Measurements from ENCODE around the gene OR4F6. TPM values are rescaled to one million over a fixed set of nuclear protein-coding genes. Genes with fewer than 3 reads are reported as not detected.

Gene OR4F6
- total RNA-seq, 2 experiments from 2014 or later: not detected

- intact Hi-C loops (cut with micrococcal nuclease): no loop called here
- no peak overlapping the region for H3K4me3 Mint-ChIP-seq
- no peak for DNase-seq
- H3K27ac Mint-ChIP-seq: no peak overlapping the region
- POLR2A ChIA-PET: no interaction called here
- H3K9me3 Mint-ChIP-seq: no peaks in the 10 kb centered on the region
- H3K27me3 Mint-ChIP-seq: peaks cover 22% of the 10 kb centered on the region
- no peaks in the 10 kb centered on the region for H3K36me3 Mint-ChIP-seq
- no peaks in the 10 kb centered on the region for H3K4me1 Mint-ChIP-seq (ENCODE audit: low read depth)
- CTCF ChIA-PET: no interaction called here
Observed at GRCh38 chr15:101808201-101808600, 4.9 kb downstream of the OR4F6 start.

DNA sequence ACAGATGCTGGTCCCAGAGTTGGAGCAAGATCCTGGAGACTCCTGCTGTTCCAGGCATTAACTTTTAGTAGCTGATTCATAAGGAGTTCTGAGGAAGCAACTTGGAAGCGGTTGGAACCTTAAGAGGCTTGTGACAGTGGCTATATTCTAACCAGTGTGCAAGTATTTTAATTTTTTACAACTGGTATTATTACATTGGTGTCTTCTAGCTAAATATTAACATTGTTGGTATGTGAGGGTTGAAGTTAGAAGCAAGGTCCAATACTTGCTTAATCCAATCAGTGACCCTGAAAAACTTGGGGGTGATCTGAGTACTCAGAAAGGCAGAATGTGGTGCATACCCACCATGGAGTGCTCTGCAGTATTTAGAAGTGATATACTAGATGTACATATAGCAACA lies 7.1 kb downstream of the OR4F6 start:
- POLR2A ChIA-PET: no interaction called here
- CTCF ChIA-PET: no interaction called here
- H3K27ac Mint-ChIP-seq: no peak overlapping the region
- intact Hi-C loops (cut with micrococcal nuclease): no loop called here
- DNase-seq: no peak
- H3K4me1 Mint-ChIP-seq (ENCODE audit: low read depth): no peaks in the 10 kb centered on the region
- H3K27me3 Mint-ChIP-seq: peaks cover 25% of the 10 kb centered on the region
- no peaks in the 10 kb centered on the region for H3K36me3 Mint-ChIP-seq
- H3K4me3 Mint-ChIP-seq: no peak overlapping the region
- no peaks in the 10 kb centered on the region for H3K9me3 Mint-ChIP-seq

GRCh38 chr15:101810876-101811275 lies 7.6 kb downstream of the OR4F6 start:
- Mint-ChIP-seq H3K4me3 (no peak overlapping the region), H3K4me1 (ENCODE audit: low read depth) (no peaks in the 10 kb centered on the region), H3K27me3 (peaks cover 27% of the 10 kb centered on the region), H3K36me3 (no peaks in the 10 kb centered on the region), H3K27ac (no peak overlapping the region), H3K9me3 (no peaks in the 10 kb centered on the region)
- intact Hi-C loops (cut with micrococcal nuclease): no loop called here
- no peak for DNase-seq
- POLR2A ChIA-PET: no interaction called here
- CTCF ChIA-PET: no interaction called here

- no peak for DNase-seq
- CTCF ChIA-PET: no interaction called here
- intact Hi-C loops (cut with micrococcal nuclease): no loop called here
- Mint-ChIP-seq H3K9me3 (no peaks in the 10 kb centered on the region), H3K27me3 (peaks cover 26% of the 10 kb centered on the region), H3K36me3 (no peaks in the 10 kb centered on the region), H3K27ac (no peak within 1 kb of the TSS), H3K4me3 (no peak within 1 kb of the TSS), H3K4me1 (ENCODE audit: low read depth) (no peaks in the 10 kb centered on the region)
- POLR2A ChIA-PET: no interaction called here
Observed at GRCh38 chr15:101811902-101812301, 8.6 kb downstream of the OR4F6 start, which contains the start of gene OR4F15. Gene OR4F15 (plus strand): TSS chr15:101812202. CDS start chr15:101818187, 5,985 bp downstream.

DNA sequence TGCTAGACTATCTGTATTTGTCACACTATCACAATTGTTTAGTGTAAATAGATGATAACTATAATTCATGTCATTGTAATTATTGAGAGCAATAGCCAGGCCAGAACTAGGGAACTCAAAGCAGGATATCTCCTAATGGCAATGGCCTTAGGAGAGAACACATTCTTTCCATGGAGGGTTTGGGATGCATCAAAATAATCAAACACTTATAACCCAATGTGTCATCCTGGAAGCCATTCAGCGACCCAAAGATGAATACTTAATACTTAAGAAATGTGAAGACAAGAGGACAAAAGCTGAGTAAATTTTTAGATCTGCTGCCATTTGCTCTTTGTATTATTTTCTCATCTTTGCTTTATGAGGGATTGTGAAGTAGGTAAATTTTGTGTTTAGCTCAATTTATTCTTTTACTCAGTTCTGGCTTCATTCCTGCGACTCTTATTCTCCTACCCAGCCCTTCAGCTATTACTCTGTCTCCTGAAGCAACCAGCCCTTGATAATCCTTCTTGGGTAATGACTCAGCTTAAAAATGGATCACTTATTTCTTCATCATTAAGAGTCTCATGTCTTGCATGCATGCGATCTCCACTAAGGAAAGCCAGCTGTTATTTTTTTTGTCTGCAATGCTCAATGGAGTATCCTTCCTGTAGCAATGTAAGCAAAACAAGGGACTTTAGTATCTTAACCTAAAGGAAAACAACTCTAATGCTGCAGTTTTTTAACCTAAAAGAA lies 10.7 kb downstream of the OR4F6 start:
- intact Hi-C loops (cut with micrococcal nuclease): no loop called here
- Mint-ChIP-seq H3K36me3 (no peaks in the 10 kb centered on the region), H3K4me3 (no peak overlapping the region), H3K9me3 (no peaks in the 10 kb centered on the region), H3K4me1 (ENCODE audit: low read depth) (no peaks in the 10 kb centered on the region), H3K27me3 (peaks cover 30% of the 10 kb centered on the region), H3K27ac (no peak overlapping the region)
- CTCF ChIA-PET: no interaction called here
- no peak for DNase-seq
- POLR2A ChIA-PET: no interaction called here

DNA sequence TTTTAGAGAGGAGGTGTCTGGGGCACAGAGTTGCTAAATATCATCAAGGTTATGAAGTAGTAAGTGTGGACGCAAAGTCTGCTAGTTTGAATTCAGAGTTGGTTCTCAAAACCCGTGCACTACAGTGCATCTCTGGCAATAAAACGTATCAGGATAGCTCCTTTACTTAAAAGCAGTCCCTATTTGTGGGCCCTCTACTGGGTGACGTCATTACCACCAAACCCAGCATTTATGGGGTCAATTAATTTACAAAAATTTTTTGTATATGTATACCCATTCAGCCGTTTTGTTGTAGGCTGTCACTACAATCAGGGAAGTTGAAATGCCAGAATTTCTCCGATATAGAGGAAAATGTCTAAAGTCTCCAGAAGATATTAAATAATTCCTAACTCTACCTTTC lies 17.5 kb downstream of the OR4F6 start:
- Mint-ChIP-seq H3K4me3 (no peak overlapping the region), H3K4me1 (ENCODE audit: low read depth) (no peaks in the 10 kb centered on the region), H3K27me3 (peaks cover 28% of the 10 kb centered on the region), H3K9me3 (no peaks in the 10 kb centered on the region), H3K36me3 (no peaks in the 10 kb centered on the region), H3K27ac (no peak overlapping the region)
- ChIA-PET CTCF (no interaction called here), POLR2A (no interaction called here)
- no peak for DNase-seq
- intact Hi-C loops (cut with micrococcal nuclease): no loop called here

DNA sequence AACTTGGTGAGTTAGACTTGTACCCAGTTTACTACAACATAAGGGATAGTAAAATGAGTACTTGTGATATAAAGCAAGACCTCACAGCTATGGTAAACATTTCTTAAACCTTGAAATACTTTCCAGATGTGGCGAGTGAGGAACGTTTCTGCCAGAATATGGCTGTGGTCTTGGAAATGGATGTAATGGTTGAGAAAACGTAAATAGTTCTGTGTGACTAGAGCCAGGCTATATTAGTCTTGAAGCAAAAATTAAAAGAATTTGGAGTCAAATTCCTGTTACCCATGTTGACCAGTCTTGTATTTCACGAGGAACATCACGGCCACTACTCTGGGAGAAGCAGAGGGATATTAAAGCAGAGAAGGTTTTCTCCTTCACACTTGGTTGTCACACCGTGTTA lies 23.9 kb downstream of the OR4F6 start:
- Mint-ChIP-seq H3K27ac (no peak overlapping the region), H3K9me3 (no peaks in the 10 kb centered on the region), H3K4me3 (no peak overlapping the region), H3K36me3 (no peaks in the 10 kb centered on the region), H3K27me3 (peaks cover 32% of the 10 kb centered on the region), H3K4me1 (ENCODE audit: low read depth) (no peaks in the 10 kb centered on the region)
- DNase-seq: no peak
- intact Hi-C loops (cut with micrococcal nuclease): no loop called here
- POLR2A ChIA-PET: no interaction called here
- CTCF ChIA-PET: no interaction called here

GRCh38 chr15:101828774-101829173 lies 25.5 kb downstream of the OR4F6 start:
- H3K4me3 Mint-ChIP-seq: no peak overlapping the region
- ChIA-PET POLR2A (no interaction called here), CTCF (no interaction called here)
- intact Hi-C loops (cut with micrococcal nuclease): no loop called here
- no peak overlapping the region for H3K27ac Mint-ChIP-seq
- no peaks in the 10 kb centered on the region for H3K36me3 Mint-ChIP-seq
- no peak for DNase-seq
- H3K4me1 Mint-ChIP-seq (ENCODE audit: low read depth): no peaks in the 10 kb centered on the region
- H3K27me3 Mint-ChIP-seq: peaks cover 27% of the 10 kb centered on the region
- H3K9me3 Mint-ChIP-seq: no peaks in the 10 kb centered on the region

DNA sequence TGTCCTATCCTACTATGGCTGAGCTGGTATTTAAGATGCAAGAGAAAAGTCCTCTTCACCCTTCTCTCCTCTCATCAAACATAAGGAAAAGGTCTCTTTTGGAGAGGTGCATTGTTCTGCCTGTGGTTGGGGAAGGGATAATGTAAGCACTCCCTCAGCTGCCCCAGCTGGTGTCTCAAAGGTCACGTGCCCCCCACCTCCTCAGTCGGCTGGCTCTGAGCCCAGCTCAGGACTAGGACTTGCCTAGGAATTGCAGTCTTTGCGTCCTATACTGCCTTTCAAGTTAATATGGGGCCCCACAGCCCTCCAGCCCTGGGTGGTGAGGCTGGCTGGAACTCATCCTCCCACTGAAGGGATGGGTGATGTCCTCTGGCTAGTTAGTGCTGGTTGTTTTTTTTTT lies 38.3 kb downstream of the OR4F6 start:
- Mint-ChIP-seq H3K36me3 (no peaks in the 10 kb centered on the region), H3K4me1 (ENCODE audit: low read depth) (no peaks in the 10 kb centered on the region), H3K27ac (no peak overlapping the region), H3K27me3 (peaks cover 27% of the 10 kb centered on the region), H3K4me3 (no peak overlapping the region), H3K9me3 (no peaks in the 10 kb centered on the region)
- ChIA-PET CTCF (no interaction called here), POLR2A (no interaction called here)
- DNase-seq: no peak
- intact Hi-C loops (cut with micrococcal nuclease): no loop called here

GRCh38 chr15:101844916-101845315 lies 41.6 kb downstream of the OR4F6 start:
- no peaks in the 10 kb centered on the region for H3K9me3 Mint-ChIP-seq
- CTCF ChIA-PET: no interaction called here
- H3K27ac Mint-ChIP-seq: no peak overlapping the region
- no peak overlapping the region for H3K4me3 Mint-ChIP-seq
- H3K4me1 Mint-ChIP-seq (ENCODE audit: low read depth): no peaks in the 10 kb centered on the region
- H3K36me3 Mint-ChIP-seq: no peaks in the 10 kb centered on the region
- POLR2A ChIA-PET: no interaction called here
- DNase-seq: no peak
- intact Hi-C loops (cut with micrococcal nuclease): no loop called here
- H3K27me3 Mint-ChIP-seq: peaks cover 23% of the 10 kb centered on the region

DNA sequence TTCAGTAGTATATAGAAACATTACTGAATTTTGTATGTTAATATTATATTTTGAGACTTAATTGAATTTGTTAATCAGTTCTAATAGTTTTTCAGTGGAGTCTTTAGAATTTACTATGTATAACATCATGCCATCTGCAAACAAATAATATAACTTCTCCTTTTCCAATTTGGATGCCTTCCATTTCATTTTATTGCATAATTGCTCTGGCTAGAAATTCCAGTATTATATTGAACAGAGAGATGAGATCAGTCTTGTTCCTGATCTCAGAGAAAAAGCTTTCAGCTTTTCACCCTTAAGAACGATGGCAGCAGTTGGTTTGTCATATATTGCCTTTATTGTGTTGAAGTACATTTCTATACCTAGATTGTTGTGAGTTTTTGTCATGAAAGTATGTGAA lies 49.0 kb downstream of the OR4F6 start:
- DNase-seq: no peak
- H3K36me3 Mint-ChIP-seq: no peaks in the 10 kb centered on the region
- no peak overlapping the region for H3K27ac Mint-ChIP-seq
- peaks cover 12% of the 10 kb centered on the region for H3K27me3 Mint-ChIP-seq
- POLR2A ChIA-PET: no interaction called here
- intact Hi-C loops (cut with micrococcal nuclease): no loop called here
- CTCF ChIA-PET: no interaction called here
- no peak overlapping the region for H3K4me3 Mint-ChIP-seq
- no peaks in the 10 kb centered on the region for H3K4me1 Mint-ChIP-seq (ENCODE audit: low read depth)
- no peaks in the 10 kb centered on the region for H3K9me3 Mint-ChIP-seq
